Measurements from ENCODE around the gene PBLD. TPM values are rescaled to one million over a fixed set of nuclear protein-coding genes. Genes with fewer than 3 reads are reported as not detected.
A peak's percentile ranks its signal among the peaks of the same experiment; 100 is the strongest.

Gene PBLD
- total and polyA plus RNA-seq, 9 of the 15 experiments (the other 6 are each of a cell fraction or from before 2014, with no cell fraction given), result 1.2 to 4.3 (median 2.5) TPM

GRCh38 chr10:68331455-68332258 is 1.1 kb downstream of the PBLD start, which contains the start of gene HNRNPH3 (continued):
- TF ChIP-seq ARID3A (IDR thresholded peaks at IDR 0.05; ENCODE audit: borderline replicate concordance, low read depth, low read length), result no peak
- peak; percentile 9; the same call in 1 of the 2 replicates for TF ChIP-seq TCF7 (IDR thresholded peaks at IDR 0.05; ENCODE audit: borderline replicate concordance)
- no peak for TF ChIP-seq ETS2 (tag; IDR thresholded peaks at IDR 0.05; ENCODE audit: borderline replicate concordance, poor library complexity, severe bottlenecking)
- TF ChIP-seq TCF7L2 (IDR thresholded peaks at IDR 0.05; ENCODE audit: low read depth, low read length), result peak; percentile 31; the same call in 1 of the 2 replicates
- TF ChIP-seq FOXJ3 (CRISPR knock-in tag; IDR thresholded peaks at IDR 0.05), result no peak
- TF ChIP-seq, protein P1, sequence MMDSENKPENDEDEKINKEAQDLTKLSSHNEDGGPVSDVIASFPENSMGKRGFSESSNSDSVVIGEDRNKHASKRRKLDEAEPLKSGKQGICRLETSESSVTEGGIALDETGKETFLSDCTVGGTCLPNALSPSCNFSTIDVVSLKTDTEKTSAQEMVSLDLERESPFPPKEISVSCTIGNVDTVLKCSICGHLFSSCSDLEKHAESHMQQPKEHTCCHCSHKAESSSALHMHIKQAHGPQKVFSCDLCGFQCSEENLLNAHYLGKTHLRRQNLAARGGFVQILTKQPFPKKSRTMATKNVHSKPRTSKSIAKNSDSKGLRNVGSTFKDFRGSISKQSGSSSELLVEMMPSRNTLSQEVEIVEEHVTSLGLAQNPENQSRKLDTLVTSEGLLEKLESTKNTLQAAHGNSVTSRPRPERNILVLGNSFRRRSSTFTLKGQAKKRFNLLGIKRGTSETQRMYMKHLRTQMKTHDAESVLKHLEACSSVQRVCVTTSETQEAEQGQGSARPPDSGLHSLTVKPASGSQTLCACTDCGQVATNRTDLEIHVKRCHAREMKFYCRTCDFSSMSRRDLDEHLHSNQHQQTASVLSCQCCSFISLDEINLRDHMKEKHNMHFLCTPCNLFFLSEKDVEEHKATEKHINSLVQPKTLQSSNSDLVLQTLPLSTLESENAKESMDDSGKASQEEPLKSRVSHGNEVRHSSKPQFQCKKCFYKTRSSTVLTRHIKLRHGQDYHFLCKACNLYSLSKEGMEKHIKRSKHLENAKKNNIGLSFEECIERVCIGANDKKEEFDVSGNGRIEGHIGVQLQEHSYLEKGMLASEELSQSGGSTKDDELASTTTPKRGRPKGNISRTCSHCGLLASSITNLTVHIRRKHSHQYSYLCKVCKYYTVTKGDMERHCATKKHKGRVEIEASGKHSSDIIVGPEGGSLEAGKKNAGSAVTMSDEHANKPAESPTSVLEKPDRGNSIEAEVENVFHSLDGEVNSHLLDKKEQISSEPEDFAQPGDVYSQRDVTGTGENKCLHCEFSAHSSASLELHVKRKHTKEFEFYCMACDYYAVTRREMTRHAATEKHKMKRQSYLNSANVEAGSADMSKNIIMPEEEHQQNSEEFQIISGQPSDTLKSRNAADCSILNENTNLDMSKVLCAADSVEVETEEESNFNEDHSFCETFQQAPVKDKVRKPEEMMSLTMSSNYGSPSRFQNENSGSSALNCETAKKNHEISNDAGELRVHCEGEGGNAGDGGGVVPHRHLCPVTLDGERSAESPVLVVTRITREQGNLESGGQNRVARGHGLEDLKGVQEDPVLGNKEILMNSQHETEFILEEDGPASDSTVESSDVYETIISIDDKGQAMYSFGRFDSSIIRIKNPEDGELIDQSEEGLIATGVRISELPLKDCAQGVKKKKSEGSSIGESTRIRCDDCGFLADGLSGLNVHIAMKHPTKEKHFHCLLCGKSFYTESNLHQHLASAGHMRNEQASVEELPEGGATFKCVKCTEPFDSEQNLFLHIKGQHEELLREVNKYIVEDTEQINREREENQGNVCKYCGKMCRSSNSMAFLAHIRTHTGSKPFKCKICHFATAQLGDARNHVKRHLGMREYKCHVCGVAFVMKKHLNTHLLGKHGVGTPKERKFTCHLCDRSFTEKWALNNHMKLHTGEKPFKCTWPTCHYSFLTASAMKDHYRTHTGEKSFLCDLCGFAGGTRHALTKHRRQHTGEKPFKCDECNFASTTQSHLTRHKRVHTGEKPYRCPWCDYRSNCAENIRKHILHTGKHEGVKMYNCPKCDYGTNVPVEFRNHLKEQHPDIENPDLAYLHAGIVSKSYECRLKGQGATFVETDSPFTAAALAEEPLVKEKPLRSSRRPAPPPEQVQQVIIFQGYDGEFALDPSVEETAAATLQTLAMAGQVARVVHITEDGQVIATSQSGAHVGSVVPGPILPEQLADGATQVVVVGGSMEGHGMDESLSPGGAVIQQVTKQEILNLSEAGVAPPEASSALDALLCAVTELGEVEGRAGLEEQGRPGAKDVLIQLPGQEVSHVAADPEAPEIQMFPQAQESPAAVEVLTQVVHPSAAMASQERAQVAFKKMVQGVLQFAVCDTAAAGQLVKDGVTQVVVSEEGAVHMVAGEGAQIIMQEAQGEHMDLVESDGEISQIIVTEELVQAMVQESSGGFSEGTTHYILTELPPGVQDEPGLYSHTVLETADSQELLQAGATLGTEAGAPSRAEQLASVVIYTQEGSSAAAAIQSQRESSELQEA (IDR thresholded peaks at IDR 0.05; ENCODE audit: low read depth), result no peak
- peak; percentile 81 for TF ChIP-seq RAD51 (IDR thresholded peaks at IDR 0.05; ENCODE audit: borderline replicate concordance, low read depth)
- TF ChIP-seq, protein P2, sequence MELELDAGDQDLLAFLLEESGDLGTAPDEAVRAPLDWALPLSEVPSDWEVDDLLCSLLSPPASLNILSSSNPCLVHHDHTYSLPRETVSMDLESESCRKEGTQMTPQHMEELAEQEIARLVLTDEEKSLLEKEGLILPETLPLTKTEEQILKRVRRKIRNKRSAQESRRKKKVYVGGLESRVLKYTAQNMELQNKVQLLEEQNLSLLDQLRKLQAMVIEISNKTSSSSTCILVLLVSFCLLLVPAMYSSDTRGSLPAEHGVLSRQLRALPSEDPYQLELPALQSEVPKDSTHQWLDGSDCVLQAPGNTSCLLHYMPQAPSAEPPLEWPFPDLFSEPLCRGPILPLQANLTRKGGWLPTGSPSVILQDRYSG (tag; conservative IDR thresholded peaks at IDR 0.05; ENCODE audit: low read depth), result 0 out of 2 replicates have a peak, but pooled peaks have one; percentile 68
